ENCODE data around the gene CTNNA2. TPM values are rescaled to one million over a fixed set of nuclear protein-coding genes. Genes with fewer than 3 reads are reported as not detected.

The CTNNA2 gene
- polyA plus RNA-seq, 2 of the 4 experiments (the other 2 are of a cell fraction) = 0.50 to 0.94 TPM

GRCh38 chr2:80302314-80303005 lies 789.6 kb downstream of the CTNNA2 start:
- no peak for TF ChIP-seq SREBF2 (IDR thresholded peaks at IDR 0.05)
- TF ChIP-seq TFCP2L1 (CRISPR knock-in tag; IDR thresholded peaks at IDR 0.05) = no peak
- no peak for TF ChIP-seq ELK1 (IDR thresholded peaks at IDR 0.05; ENCODE audit: low read depth, low read length)
- no peak for TF ChIP-seq NPAS2 (CRISPR knock-in tag; IDR thresholded peaks at IDR 0.05; ENCODE audit: borderline replicate concordance)
- no peak for TF ChIP-seq TP53 (CRISPR knock-in tag; IDR thresholded peaks at IDR 0.05)
- TF ChIP-seq GATA3 (IDR thresholded peaks at IDR 0.05; ENCODE audit: borderline replicate concordance) = no peak
- TF ChIP-seq ZSCAN20 (CRISPR knock-in tag; IDR thresholded peaks at IDR 0.05) = no peak
- no peak for TF ChIP-seq USF2 (IDR thresholded peaks at IDR 0.05)
- TF ChIP-seq CHD4 (IDR thresholded peaks at IDR 0.05; ENCODE audit: borderline replicate concordance) = no peak
- no peak for TF ChIP-seq MAX (IDR thresholded peaks at IDR 0.05)
- TF ChIP-seq CBX2 (IDR thresholded peaks at IDR 0.05; ENCODE audit: borderline replicate concordance, low read depth) = no peak
- no peak for TF ChIP-seq NR3C1 (IDR thresholded peaks at IDR 0.05)
- TF ChIP-seq HDAC2 (IDR thresholded peaks at IDR 0.05) = no peak
- no peak for TF ChIP-seq NFE2L2 (conservative IDR thresholded peaks at IDR 0.05; ENCODE audit: low read length)
- no peak for TF ChIP-seq RFX5 (IDR thresholded peaks at IDR 0.05)
- no peak for TF ChIP-seq BHLHE40 (IDR thresholded peaks at IDR 0.05; ENCODE audit: low read depth, low read length)
- TF ChIP-seq RARB (CRISPR knock-in tag; IDR thresholded peaks at IDR 0.05) = no peak
- no peak for TF ChIP-seq HOXB13 (CRISPR knock-in tag; IDR thresholded peaks at IDR 0.05; ENCODE audit: low read depth)
- no peak for TF ChIP-seq RNF2 (IDR thresholded peaks at IDR 0.05; ENCODE audit: borderline replicate concordance, low read depth)
- WGBS (ENCODE audit: missing lambda C conversion rate) = 51% methylated on average over 12 of the region's 50 CpGs
- Histone ChIP-seq H3K4me1 (no peaks in the 10 kb centered on the region), H3K9me3 (no peaks in the 10 kb centered on the region), H3K4me3 (no peak overlapping the region), H3K27ac (no peak overlapping the region), H3K4me2 (no peak overlapping the region)
- ChIA-PET POLR2A (no interaction called here), CTCF (no interaction called here)
- ATAC-seq (no peak), FAIRE-seq (no peak), DNase-seq (ENCODE audit: low read depth in 1 of 2, low spot score in 1 of 2) (no peak)

- ChIA-PET CTCF (no interaction called here), POLR2A (no interaction called here)
- Histone ChIP-seq H3K27ac (no peak overlapping the region), H3K4me1 (no peaks in the 10 kb centered on the region), H3K4me3 (no peak overlapping the region), H3K9me3 (no peaks in the 10 kb centered on the region), H3K4me2 (no peak overlapping the region)
- FAIRE-seq = no peak
- peak in 1 of 2 experiments; percentile 41; a peak in 3 of 6 replicates for ATAC-seq
- WGBS (ENCODE audit: missing lambda C conversion rate) = 34% methylated on average over 57 of the region's 64 CpGs
- no peak for TF ChIP-seq FOXS1 (CRISPR knock-in tag; IDR thresholded peaks at IDR 0.05)
- TF ChIP-seq, protein P1, sequence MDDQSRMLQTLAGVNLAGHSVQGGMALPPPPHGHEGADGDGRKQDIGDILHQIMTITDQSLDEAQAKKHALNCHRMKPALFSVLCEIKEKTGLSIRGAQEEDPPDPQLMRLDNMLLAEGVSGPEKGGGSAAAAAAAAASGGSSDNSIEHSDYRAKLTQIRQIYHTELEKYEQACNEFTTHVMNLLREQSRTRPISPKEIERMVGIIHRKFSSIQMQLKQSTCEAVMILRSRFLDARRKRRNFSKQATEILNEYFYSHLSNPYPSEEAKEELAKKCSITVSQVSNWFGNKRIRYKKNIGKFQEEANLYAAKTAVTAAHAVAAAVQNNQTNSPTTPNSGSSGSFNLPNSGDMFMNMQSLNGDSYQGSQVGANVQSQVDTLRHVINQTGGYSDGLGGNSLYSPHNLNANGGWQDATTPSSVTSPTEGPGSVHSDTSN (IDR thresholded peaks at IDR 0.05) = no peak
- no peak for TF ChIP-seq CBX8 (IDR thresholded peaks at IDR 0.05)
- no peak for TF ChIP-seq CHD2 (IDR thresholded peaks at IDR 0.05; ENCODE audit: low read length, partially characterized antibody)
- no peak for TF ChIP-seq CTCF (IDR thresholded peaks at IDR 0.05)
- TF ChIP-seq HDAC2 (IDR thresholded peaks at IDR 0.05) = no peak
- no peak for TF ChIP-seq CEBPB (IDR thresholded peaks at IDR 0.05)
- no peak for TF ChIP-seq EHF (CRISPR knock-in tag; IDR thresholded peaks at IDR 0.05)
- TF ChIP-seq KDM5A (IDR thresholded peaks at IDR 0.05) = no peak
- TF ChIP-seq RFX5 (IDR thresholded peaks at IDR 0.05) = no peak
- no peak for TF ChIP-seq BCL3 (IDR thresholded peaks at IDR 0.05)
- DNase-seq (ENCODE audit: low read depth in 1 of 2, low spot score in 1 of 2) = no peak
Measured at GRCh38 chr2:80303006-80303908, 790.4 kb downstream of the CTNNA2 start.

All from A549 (cell line).